K562 (cell line): ENCODE results near the gene IP6K2. TPM values are rescaled to one million over a fixed set of nuclear protein-coding genes. Genes with fewer than 3 reads are reported as not detected.
"Not testable (repeated sequence)": the region's sequence is repeated elsewhere in the genome, so short reads cannot be mapped to it uniquely, and the experiment has no call there.

Experiments
- ATAC-seq: fragments of 200-7000 bp; cut with Tn5 transposase; 3 replicates; pipeline ENCODE4 v1.9.1; 2020; ENCODE audit warnings: moderate library complexity
- BruUV-seq: library from RNA; stranded (reverse); fragments of 400-500 nt; replicated peaks from 2 replicates; lab custom pipeline; 2021; lab: Mats Ljungman, UMichigan
- CTCF ChIA-PET: fragments of 300-600 bp; formaldehyde crosslinking; extraction: SDS; loops from one replicate; lab custom pipeline; 2021; ENCODE audit warnings: low intra/inter-chr PET ratio; lab: Yijun Ruan, JAX
- POLR2A ChIA-PET: fragments of 300-600, 350-650 bp; sonication (Branson Sonifier 250); formaldehyde crosslinking; extraction: SDS; loops from one replicate; lab custom pipeline; 2021; ENCODE audit warnings: antibody characterized with exemption, inconsistent platforms; lab: Yijun Ruan, JAX
- DNase-seq, 4 experiments: peaks; one replicate each; pipeline versions ENCODE4 v3.0.0 to v3.0.0-alpha.2; 2011 to 2018; ENCODE audit warnings: low spot score in 3 of 4, mixed read lengths in 3 of 4; ENCODE audit errors: extremely low read depth in 1 of 4
- FAIRE-seq: peaks from 2 replicates; lab custom pipeline; 2011; peaks lifted over from hg19 to GRCh38; lab: Jason Lieb, UNC
- H2AFZ ChIP-seq: 2 replicates; pipeline ENCODE4 v1.6.0; 2011; ENCODE audit warnings: low read depth, low read length, control low read depth, inconsistent platforms
- H3K27ac ChIP-seq: fragments of 200-600 bp; 3 replicates; pipeline ENCODE4 v1.8.0; 2011; ENCODE audit warnings: low read depth, mild to moderate bottlenecking, control low read depth, inconsistent platforms, low read length, moderate library complexity, mixed read lengths; ENCODE audit errors: extremely low read depth
- H3K27me3 ChIP-seq, 2 experiments: fragments of 300-600 bp in 1 of 2; 2 replicates in 1 of 2; 3 replicates in 1 of 2; pipeline versions ENCODE4 v1.6.0 to v1.8.0; 2011; ENCODE audit warnings: inconsistent platforms in 2 of 2, low read length in 2 of 2, mild to moderate bottlenecking in 1 of 2, mixed read lengths in 1 of 2, moderate library complexity in 1 of 2; ENCODE audit not compliant: control insufficient read depth in 2 of 2, insufficient read depth in 2 of 2
- H3K36me3 ChIP-seq: fragments of 300-600 bp; 3 replicates; pipeline ENCODE4 v1.8.0; 2011; ENCODE audit warnings: mild to moderate bottlenecking, low read length, inconsistent platforms; ENCODE audit not compliant: control insufficient read depth, insufficient read depth
- H3K4me1 ChIP-seq, 2 experiments: fragments of 200-600 bp in 1 of 2; replicated peaks in 1 of 2; 2 replicates in 1 of 2; 3 replicates in 1 of 2; pipeline versions ENCODE4 v1.5.1 to v1.8.0; 2011; ENCODE audit warnings: inconsistent platforms in 2 of 2, low read length in 2 of 2, mild to moderate bottlenecking in 1 of 2, mixed read lengths in 1 of 2, moderate library complexity in 1 of 2; ENCODE audit not compliant: control insufficient read depth in 2 of 2, insufficient read depth in 2 of 2
- H3K4me2 ChIP-seq: 2 replicates; pipeline ENCODE4 v1.6.1; 2011; ENCODE audit warnings: low read length, control low read depth, inconsistent platforms, mixed read lengths; ENCODE audit not compliant: insufficient read depth
- H3K4me3 ChIP-seq: fragments of 200-600 bp; sonication (generic), shearing (Covaris generic); 2 replicates; pipeline ENCODE4 v1.5.1; 2016; ENCODE audit warnings: control low read depth, inconsistent platforms
- H3K79me2 ChIP-seq: fragments of 200-600 bp; 3 replicates; pipeline ENCODE4 v1.8.0; 2011; ENCODE audit warnings: low read length, inconsistent platforms; ENCODE audit not compliant: control insufficient read depth, insufficient read depth
- H3K9ac ChIP-seq, 2 experiments: 2 replicates each; pipeline versions ENCODE4 v1.6.0 to v1.6.1; 2011; ENCODE audit warnings: low read depth in 2 of 2, low read length in 2 of 2, control low read depth in 1 of 2, inconsistent platforms in 1 of 2, mild to moderate bottlenecking in 1 of 2, mixed read lengths in 1 of 2; ENCODE audit not compliant: insufficient read depth in 1 of 2
- H3K9me1 ChIP-seq: one replicate; pipeline ENCODE4 v1.6.0; 2011; ENCODE audit warnings: inconsistent platforms, mild to moderate bottlenecking, low read length, moderate library complexity; ENCODE audit not compliant: control insufficient read depth, insufficient read depth
- H3K9me3 ChIP-seq: replicated peaks from 2 replicates; pipeline ENCODE4 v1.5.1; 2011; ENCODE audit warnings: low read depth, low read length, inconsistent platforms; ENCODE audit not compliant: control insufficient read depth, insufficient read depth
- H4K20me1 ChIP-seq: replicated peaks from 2 replicates; pipeline ENCODE4 v1.6.1; 2011; ENCODE audit warnings: low read length, inconsistent platforms, mixed read lengths; ENCODE audit not compliant: control insufficient read depth, insufficient read depth
- BCL6 ChIP-seq: fragments of 250-450 bp; sonication (Bioruptor Pico); IDR thresholded peaks from 2 replicates; pipeline ENCODE4 v1.4.0; 2020
- HDAC6 ChIP-seq: IDR thresholded peaks from 2 replicates; pipeline ENCODE4 v1.6.1; 2012; ENCODE audit warnings: low read depth, mild to moderate bottlenecking, control low read depth, inconsistent platforms, low read length, moderate library complexity
- PML ChIP-seq: IDR thresholded peaks from 2 replicates; pipeline ENCODE4 v1.6.1; 2012; ENCODE audit warnings: low read length, inconsistent platforms
- TFAM ChIP-seq: fragments of 250-450 bp; sonication (Bioruptor Pico); conservative IDR thresholded peaks from 2 replicates; pipeline ENCODE4 v1.5.0; 2021; ENCODE audit warnings: mild to moderate bottlenecking, moderate library complexity
- WGBS: fragments of 100-300 bp; shearing (Covaris generic); methylation state at CpG from one replicate; pipeline ENCODE4 v1.1.6; 2016; ENCODE audit warnings: low coverage, mixed read lengths; ENCODE audit not compliant: insufficient coverage; ENCODE audit errors: missing lambda C conversion rate; 5-methylcytosine and 5-hydroxymethylcytosine counted together
- in situ Hi-C: fragments of 300-500 bp; cut with MboI; formaldehyde crosslinking; loops from 4 replicates; pipeline ENCODE4 v1.15.0; 2018; ENCODE audit warnings: inconsistent platforms, mixed read lengths
- intact Hi-C: fragments of 100-400 bp; cut with micrococcal nuclease; formaldehyde crosslinking; loops from 2 replicates; pipeline ENCODE4 v1.14.2; 2022
- polyA plus RNA-seq, 8 experiments: library from polyadenylated mRNA; depleted of rRNA in 4 of 8; stranded (reverse) in 5 of 8; unstranded in 3 of 8; fragments of >200 nt; fragmentation: Nextera tagmentation in 2 of 8; fragmentation: Illumina TruSeq in 1 of 8; extraction: Ambion mirVana in 2 of 8; extraction: Trizol in 1 of 8; gene quantifications; 2 replicates each; pipeline versions ENCODE4 v1.2.1 to v1.2.3, GENCODE V29; 2011 to 2014; ENCODE audit warnings: inconsistent platforms in 1 of 8, missing spikeins in 1 of 8
- total RNA-seq, 7 experiments: library from RNA; depleted of rRNA in 6 of 7; stranded (reverse); fragments of >200 nt in 6 of 7; fragmentation: Illumina TruSeq in 2 of 7; extraction: Trizol in 2 of 7; gene quantifications; 2 replicates each; pipeline versions ENCODE4 v1.2.1 to v1.2.3, GENCODE V29; 2011 to 2021; ENCODE audit warnings: low replicate concordance in 1 of 7

Gene IP6K2
- total and polyA plus RNA-seq, 9 of the 15 experiments (the other 6 are each of a cell fraction or from before 2014, with no cell fraction given): 19.6 to 78.1 (median 48.0) TPM

DNA sequence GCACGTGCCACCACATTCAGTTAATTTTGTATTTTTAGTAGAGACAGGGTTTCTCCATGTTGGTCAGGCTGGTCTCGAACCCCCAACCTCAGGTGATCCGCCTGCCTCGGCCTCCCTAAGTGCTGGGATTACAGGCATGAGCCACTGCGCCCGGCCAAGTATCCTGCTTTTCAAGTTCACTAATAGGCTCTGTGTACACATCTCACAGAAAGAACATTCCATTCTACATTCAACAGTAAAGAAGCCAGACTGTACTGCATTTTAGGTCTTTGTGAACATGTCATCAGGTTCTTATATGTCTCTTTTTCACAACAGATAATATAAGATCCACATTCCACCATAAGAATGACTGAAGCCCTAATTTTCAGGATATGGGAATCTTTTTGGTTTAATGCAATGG is 42.5 kb upstream of the IP6K2 start:
- H3K4me1 ChIP-seq, CTCF ChIA-PET, ATAC-seq, H3K27me3 ChIP-seq, H3K9ac ChIP-seq, H4K20me1 ChIP-seq, H3K79me2 ChIP-seq, FAIRE-seq, H2AFZ ChIP-seq, DNase-seq, H3K9me1 ChIP-seq, in situ Hi-C loops, BruUV-seq, H3K27ac ChIP-seq, intact Hi-C loops, H3K4me3 ChIP-seq, H3K9me3 ChIP-seq, H3K4me2 ChIP-seq: not testable (repeated sequence)
- POLR2A ChIA-PET: interaction anchor here (0.5 kb wide), 1 partner anchor 178 kb away, joined by 3 read pairs; no protein-coding TSS in a partner anchor
- WGBS: 100% methylated on average over 4 of the region's 6 CpGs
- peaks cover 34% of the 10 kb centered on the region; the same call in 1 of the 3 replicates for H3K36me3 ChIP-seq

DNA sequence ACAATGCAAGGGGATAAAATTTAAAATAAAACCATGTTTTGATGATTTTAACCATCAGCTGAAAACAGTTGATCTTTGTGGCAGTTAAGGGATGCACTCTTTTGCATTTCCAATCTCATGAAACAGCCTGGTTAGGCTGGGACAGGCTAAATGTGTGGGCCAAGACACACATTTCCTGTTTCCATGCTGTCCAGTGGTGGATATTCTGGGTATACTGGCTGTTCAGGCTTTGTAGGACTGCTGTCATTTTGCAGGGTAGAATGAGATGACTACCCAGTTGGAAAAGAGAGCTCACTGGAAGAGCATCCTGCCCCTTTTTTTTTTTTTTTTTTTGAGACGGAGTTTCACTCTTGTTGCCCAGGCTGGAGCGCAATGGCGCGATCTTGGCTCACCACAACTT is 42.0 kb upstream of the IP6K2 start:
- no TSS peak for BruUV-seq
- no CpG with 5 or more reads among the region's 4 CpGs for WGBS
- ATAC-seq (no peak), DNase-seq (no peak), FAIRE-seq (no peak)
- H3K27me3 ChIP-seq: no peaks in the 10 kb centered on the region
- intact Hi-C loops: no loop called here
- ChIA-PET CTCF (no interaction called here), POLR2A (interaction anchor here (0.5 to 1.6 kb wide), 2 partner anchors 11 to 179 kb away, joined by 3 to 5 read pairs; no protein-coding TSS in a partner anchor)
- H4K20me1 ChIP-seq: no peaks in the 10 kb centered on the region
- in situ Hi-C loops: no loop called here
- no peak overlapping the region for H3K27ac ChIP-seq
- H2AFZ ChIP-seq: no peak overlapping the region
- H3K9me1 ChIP-seq: no peaks in the 10 kb centered on the region
- H3K79me2 ChIP-seq: no peaks in the 10 kb centered on the region
- TF ChIP-seq TFAM (CRISPR knock-in tag): no peak
- TF ChIP-seq PML: no peak
- TF ChIP-seq BCL6 (CRISPR knock-in tag): no peak
- no peak for TF ChIP-seq HDAC6
- no peak overlapping the region for H3K4me2 ChIP-seq
- no peaks in the 10 kb centered on the region for H3K9me3 ChIP-seq
- H3K4me3 ChIP-seq: no peak overlapping the region
- H3K4me1 ChIP-seq: no peaks in the 10 kb centered on the region; a peak in 1 of 5 replicates
- H3K9ac ChIP-seq: no peak overlapping the region
- H3K36me3 ChIP-seq: peaks cover 29% of the 10 kb centered on the region; the same call in 1 of the 3 replicates
